Endothelial cell (in vitro differentiated cells): ENCODE measurements around the gene SHC2. TPM values are rescaled to one million over a fixed set of nuclear protein-coding genes. Genes with fewer than 3 reads are reported as not detected.
"Not testable (repeated sequence)": the region's sequence is repeated elsewhere in the genome, so short reads cannot be mapped to it uniquely, and the experiment has no call there.

Source experiments
- DNase-seq: peaks from one replicate; pipeline ENCODE4 v3.0.0; 2021; ENCODE audit warnings: low spot score
- H3K27ac Mint-ChIP-seq: one replicate; pipeline ENCODE4 v1.8.0; 2021; ENCODE audit warnings: mixed read lengths, inconsistent platforms; ENCODE audit not compliant: unreplicated experiment
- H3K27me3 Mint-ChIP-seq: one replicate; pipeline ENCODE4 v1.8.0; 2021; ENCODE audit warnings: mild to moderate bottlenecking, moderate library complexity, mixed read lengths, inconsistent platforms; ENCODE audit not compliant: unreplicated experiment
- H3K36me3 Mint-ChIP-seq: one replicate; pipeline ENCODE4 v1.8.0; 2021; ENCODE audit warnings: mild to moderate bottlenecking, low read depth, mixed read lengths, inconsistent platforms; ENCODE audit not compliant: unreplicated experiment
- H3K4me1 Mint-ChIP-seq: one replicate; pipeline ENCODE4 v1.8.0; 2021; ENCODE audit warnings: mild to moderate bottlenecking, mixed read lengths, inconsistent platforms; ENCODE audit not compliant: unreplicated experiment
- H3K4me3 Mint-ChIP-seq: one replicate; pipeline ENCODE4 v1.8.0; 2021; ENCODE audit warnings: mild to moderate bottlenecking, mixed read lengths, inconsistent platforms; ENCODE audit not compliant: unreplicated experiment
- H3K9me3 Mint-ChIP-seq: one replicate; pipeline ENCODE4 v1.8.0; 2021; ENCODE audit warnings: mixed read lengths, inconsistent platforms; ENCODE audit not compliant: unreplicated experiment
- CTCF ChIP-seq: fragments of 200-600 bp; sonication (generic); IDR thresholded peaks from one replicate; pipeline ENCODE4 v1.5.0; 2021; ENCODE audit warnings: antibody characterized with exemption; ENCODE audit not compliant: unreplicated experiment
- total RNA-seq: library from RNA; stranded (reverse); fragmentation: NEBNext Ultra II Directional; extraction: Animal tissue kit (Norgen Biotek cat#: 25700); gene quantifications from one replicate; pipeline ENCODE4 v1.2.1, GENCODE V29; 2021; ENCODE audit not compliant: unreplicated experiment

The SHC2 gene
- total RNA-seq, 1 donor from 2014 or later, result 46.9 TPM

- H3K4me1 Mint-ChIP-seq, result peaks cover 3% of the 10 kb centered on the region
- H3K27ac Mint-ChIP-seq, result no peak overlapping the region
Observed at GRCh38 chr19:411723-412355, 49.0 kb downstream of the SHC2 start.

GRCh38 chr19:411121-411722 lies 49.6 kb downstream of the SHC2 start:
- not testable (repeated sequence) for H3K9me3 Mint-ChIP-seq
- H3K27me3 Mint-ChIP-seq, result peaks cover 13% of the 10 kb centered on the region

More at GRCh38 chr19:411723-412355, 49.0 kb downstream of the SHC2 start:
- Mint-ChIP-seq H3K36me3 (no peaks in the 10 kb centered on the region), H3K27me3 (peaks cover 13% of the 10 kb centered on the region), H3K9me3 (no peaks in the 10 kb centered on the region), H3K4me3 (no peak overlapping the region)
- no peak for DNase-seq
- TF ChIP-seq CTCF, result no peak

GRCh38 chr19:410243-410781 lies 50.5 kb downstream of the SHC2 start:
- H3K27ac Mint-ChIP-seq, result no peak overlapping the region
- DNase-seq, result no peak
- no peaks in the 10 kb centered on the region for H3K9me3 Mint-ChIP-seq
- H3K4me3 Mint-ChIP-seq, result no peak overlapping the region
- peaks cover 16% of the 10 kb centered on the region for H3K27me3 Mint-ChIP-seq
- H3K36me3 Mint-ChIP-seq, result no peaks in the 10 kb centered on the region
- no peak for TF ChIP-seq CTCF
- peaks cover 3% of the 10 kb centered on the region for H3K4me1 Mint-ChIP-seq

More at GRCh38 chr19:411121-411722, 49.6 kb downstream of the SHC2 start:
- H3K4me1 Mint-ChIP-seq, H3K36me3 Mint-ChIP-seq, DNase-seq, H3K4me3 Mint-ChIP-seq, H3K27ac Mint-ChIP-seq: not testable (repeated sequence)

- Mint-ChIP-seq H3K4me1 (peaks cover 3% of the 10 kb centered on the region), H3K27ac (no peak overlapping the region), H3K9me3 (no peaks in the 10 kb centered on the region), H3K27me3 (peaks cover 18% of the 10 kb centered on the region), H3K36me3 (no peaks in the 10 kb centered on the region), H3K4me3 (peak overlapping the region; percentile 88)
- no peak for TF ChIP-seq CTCF
- no peak for DNase-seq
Observed at GRCh38 chr19:409516-410242, 51.2 kb downstream of the SHC2 start.

- Mint-ChIP-seq H3K9me3 (no peaks in the 10 kb centered on the region), H3K4me1 (peaks cover 3% of the 10 kb centered on the region), H3K27ac (no peak within 1 kb of the TSS), H3K4me3 (peak within 1 kb of the TSS; percentile 88), H3K36me3 (no peaks in the 10 kb centered on the region), H3K27me3 (peaks cover 18% of the 10 kb centered on the region)
- no peak for DNase-seq
- TF ChIP-seq CTCF, result no peak
Observed at GRCh38 chr19:408902-409515, 51.8 kb downstream of the SHC2 start, which contains the start of gene C2CD4C. Gene C2CD4C (minus strand): TSS chr19:409147. CDS start chr19:408361, 786 bp downstream.
